ENCODE results near the gene AFAP1L2.

AFAP1L2 gene

DNA sequence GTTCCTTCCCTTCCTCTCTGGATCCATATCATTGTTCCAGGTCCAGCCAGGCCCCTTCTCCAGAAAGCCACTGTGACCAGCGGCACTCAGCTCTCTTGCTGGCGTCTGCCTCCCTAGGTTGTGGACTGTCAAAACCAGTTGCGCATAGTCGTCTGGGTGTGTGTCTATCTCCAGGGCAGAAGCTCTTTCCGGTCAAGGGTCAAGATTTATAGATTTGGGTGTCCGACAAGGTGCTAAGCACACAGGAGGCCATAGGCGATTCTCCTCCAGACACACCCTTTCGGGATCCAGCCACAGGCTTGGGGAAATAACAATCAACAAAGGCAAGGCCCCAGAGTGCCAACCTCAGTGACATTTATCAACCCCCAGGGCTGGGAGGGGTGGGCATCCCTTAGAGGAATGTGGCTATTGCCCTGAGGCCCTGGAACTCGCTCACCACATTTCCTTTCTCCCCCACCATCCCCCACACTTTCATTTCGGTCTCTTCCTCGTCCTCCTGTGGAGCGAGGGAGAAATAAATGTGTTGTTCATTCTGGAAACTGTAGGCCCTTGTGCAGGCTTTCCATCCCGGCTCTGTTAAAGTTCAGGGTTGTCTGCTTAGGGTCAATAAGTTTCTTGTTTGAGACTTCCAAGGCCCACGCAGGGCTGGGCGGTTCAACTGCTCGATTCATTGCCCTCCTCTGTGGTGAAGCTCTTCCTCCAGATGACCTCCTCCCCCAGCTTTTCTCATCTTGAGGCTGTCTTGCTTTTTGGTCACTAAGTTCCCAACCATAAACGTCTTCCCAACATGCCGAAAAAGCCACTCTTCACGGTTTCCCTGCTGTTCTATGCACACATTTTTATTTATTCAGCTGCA lies 57.9 kb downstream of the AFAP1L2 start:
- TF ChIP-seq, protein P1, sequence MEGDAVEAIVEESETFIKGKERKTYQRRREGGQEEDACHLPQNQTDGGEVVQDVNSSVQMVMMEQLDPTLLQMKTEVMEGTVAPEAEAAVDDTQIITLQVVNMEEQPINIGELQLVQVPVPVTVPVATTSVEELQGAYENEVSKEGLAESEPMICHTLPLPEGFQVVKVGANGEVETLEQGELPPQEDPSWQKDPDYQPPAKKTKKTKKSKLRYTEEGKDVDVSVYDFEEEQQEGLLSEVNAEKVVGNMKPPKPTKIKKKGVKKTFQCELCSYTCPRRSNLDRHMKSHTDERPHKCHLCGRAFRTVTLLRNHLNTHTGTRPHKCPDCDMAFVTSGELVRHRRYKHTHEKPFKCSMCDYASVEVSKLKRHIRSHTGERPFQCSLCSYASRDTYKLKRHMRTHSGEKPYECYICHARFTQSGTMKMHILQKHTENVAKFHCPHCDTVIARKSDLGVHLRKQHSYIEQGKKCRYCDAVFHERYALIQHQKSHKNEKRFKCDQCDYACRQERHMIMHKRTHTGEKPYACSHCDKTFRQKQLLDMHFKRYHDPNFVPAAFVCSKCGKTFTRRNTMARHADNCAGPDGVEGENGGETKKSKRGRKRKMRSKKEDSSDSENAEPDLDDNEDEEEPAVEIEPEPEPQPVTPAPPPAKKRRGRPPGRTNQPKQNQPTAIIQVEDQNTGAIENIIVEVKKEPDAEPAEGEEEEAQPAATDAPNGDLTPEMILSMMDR (IDR thresholded peaks at IDR 0.05; ENCODE audit: low read depth, low read length, missing control alignments) = no peak
- DNase-seq (ENCODE audit: low read depth) = no peak
- H3K4me3 ChIP-seq (ENCODE audit: low read depth, low read length) = no peak overlapping the region
- in situ Hi-C loops (cut with HindIII; ENCODE audit: low sequenced_read_pairs) = no loop called here

DNA sequence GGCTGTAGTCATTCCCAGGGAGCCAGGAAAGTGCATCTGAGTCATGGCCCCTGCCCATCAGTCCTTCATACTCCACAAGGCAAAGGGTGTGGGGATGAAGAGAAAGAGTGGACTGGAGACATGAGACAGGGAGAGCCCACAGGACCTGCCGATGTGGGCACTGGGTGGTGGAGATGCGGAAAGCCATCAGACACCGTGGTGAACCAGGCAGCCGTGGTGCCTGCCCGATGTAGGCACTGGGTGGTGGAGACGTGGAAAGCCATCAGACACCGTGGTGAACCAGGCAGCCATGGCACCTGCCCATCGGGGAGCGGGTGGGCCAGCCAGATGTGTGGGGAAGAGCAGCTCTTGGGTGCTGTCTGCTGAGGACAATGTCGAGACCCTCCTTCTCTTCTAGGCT lies 58.6 kb downstream of the AFAP1L2 start:
- DNase-seq (ENCODE audit: low read depth) = no peak
- H3K4me3 ChIP-seq (ENCODE audit: low read depth, low read length) = no peak overlapping the region
- TF ChIP-seq, protein P1 (IDR thresholded peaks at IDR 0.05; ENCODE audit: low read depth, low read length, missing control alignments) = no peak
- in situ Hi-C loops (cut with HindIII; ENCODE audit: low sequenced_read_pairs) = no loop called here

DNA sequence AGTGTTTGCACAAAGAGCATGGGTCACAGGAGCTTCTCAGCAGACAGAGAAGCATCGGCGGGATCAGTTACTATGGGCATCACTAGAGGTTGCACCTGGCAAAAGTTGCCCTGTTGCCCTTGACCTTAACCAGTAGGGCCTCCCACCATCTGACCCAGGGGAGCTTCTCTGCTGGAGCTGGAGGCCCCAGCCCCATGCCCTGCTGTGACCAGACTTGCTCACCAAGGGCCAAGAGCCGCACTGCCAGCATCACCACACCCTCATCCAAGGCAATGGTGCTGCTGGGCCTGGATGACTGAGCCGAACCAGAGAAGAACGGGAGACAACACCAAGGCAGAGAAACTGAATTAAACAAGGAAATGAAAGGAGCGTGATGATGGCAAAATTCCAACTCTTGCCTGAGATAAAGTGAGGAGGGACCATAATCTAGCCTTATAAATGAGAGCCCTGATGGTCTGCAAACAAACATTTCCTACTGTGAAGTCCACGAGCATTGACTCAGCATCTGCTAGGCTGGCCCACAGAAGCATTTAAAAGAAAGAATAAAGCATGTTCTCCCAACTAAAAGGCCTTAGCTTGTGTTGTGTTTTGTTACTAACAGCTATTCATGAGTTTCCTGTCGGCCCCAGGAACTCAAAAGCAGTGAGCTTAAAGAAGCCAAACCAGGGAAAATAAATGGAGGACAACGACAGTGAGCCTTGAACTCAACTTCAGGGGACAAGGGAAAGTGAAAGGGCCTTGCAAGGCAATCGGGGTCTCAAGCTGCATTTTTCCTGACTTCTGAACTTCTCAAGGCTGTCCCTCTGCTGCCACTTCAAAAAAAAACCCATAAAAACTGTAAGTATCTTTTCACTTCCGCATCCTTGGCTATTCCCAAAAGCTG lies 60.4 kb downstream of the AFAP1L2 start:
- in situ Hi-C loops (cut with HindIII; ENCODE audit: low sequenced_read_pairs) = no loop called here
- no peak overlapping the region for H3K4me3 ChIP-seq (ENCODE audit: low read depth, low read length)
- DNase-seq (ENCODE audit: low read depth) = no peak
- TF ChIP-seq, protein P1 (IDR thresholded peaks at IDR 0.05; ENCODE audit: low read depth, low read length, missing control alignments) = no peak

DNA sequence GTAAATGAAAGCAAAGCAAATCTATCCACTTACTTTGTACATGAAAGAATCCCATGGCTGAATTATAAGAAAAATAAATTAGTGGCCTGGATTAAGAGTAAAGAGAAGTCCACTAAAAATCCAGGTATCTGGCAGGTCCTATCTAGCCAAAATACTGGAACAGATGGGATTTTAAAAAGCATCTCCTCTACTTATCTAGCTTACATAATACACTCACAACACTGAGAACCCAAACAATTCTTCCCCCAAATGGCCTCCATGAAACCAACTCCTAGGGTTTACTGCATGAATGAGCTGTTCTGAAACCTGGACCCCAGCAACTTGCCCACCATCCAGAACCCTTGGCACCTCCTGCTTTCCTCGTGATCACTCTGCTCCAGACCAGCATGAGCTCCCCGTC lies 61.3 kb downstream of the AFAP1L2 start:
- TF ChIP-seq, protein P1 (IDR thresholded peaks at IDR 0.05; ENCODE audit: low read depth, low read length, missing control alignments) = no peak
- DNase-seq (ENCODE audit: low read depth) = no peak
- in situ Hi-C loops (cut with HindIII; ENCODE audit: low sequenced_read_pairs) = no loop called here
- H3K4me3 ChIP-seq (ENCODE audit: low read depth, low read length) = no peak overlapping the region

DNA sequence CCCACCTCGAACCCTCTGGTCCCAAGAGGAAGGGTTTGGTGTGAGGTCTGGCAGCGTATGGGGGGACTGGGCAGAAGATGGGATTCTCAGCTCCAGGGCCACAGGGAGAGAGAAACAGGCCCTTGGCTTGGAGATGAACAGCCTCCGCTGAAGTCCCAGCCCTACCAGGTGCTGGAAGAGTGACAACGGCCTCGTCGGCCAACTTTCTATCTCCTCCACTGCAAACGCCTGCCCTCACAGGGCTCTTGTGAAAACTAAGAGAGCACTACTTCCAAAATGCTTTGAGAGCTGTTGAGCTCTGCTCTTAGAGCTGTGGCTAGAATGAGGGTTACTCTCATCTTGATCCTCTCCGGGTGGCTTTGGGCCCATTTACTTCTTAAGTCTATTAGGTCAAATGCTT lies 63.5 kb downstream of the AFAP1L2 start:
- H3K4me3 ChIP-seq (ENCODE audit: low read depth, low read length) = no peak overlapping the region
- in situ Hi-C loops (cut with HindIII; ENCODE audit: low sequenced_read_pairs) = no loop called here
- DNase-seq (ENCODE audit: low read depth) = no peak
- TF ChIP-seq, protein P1 (IDR thresholded peaks at IDR 0.05; ENCODE audit: low read depth, low read length, missing control alignments) = no peak

DNA sequence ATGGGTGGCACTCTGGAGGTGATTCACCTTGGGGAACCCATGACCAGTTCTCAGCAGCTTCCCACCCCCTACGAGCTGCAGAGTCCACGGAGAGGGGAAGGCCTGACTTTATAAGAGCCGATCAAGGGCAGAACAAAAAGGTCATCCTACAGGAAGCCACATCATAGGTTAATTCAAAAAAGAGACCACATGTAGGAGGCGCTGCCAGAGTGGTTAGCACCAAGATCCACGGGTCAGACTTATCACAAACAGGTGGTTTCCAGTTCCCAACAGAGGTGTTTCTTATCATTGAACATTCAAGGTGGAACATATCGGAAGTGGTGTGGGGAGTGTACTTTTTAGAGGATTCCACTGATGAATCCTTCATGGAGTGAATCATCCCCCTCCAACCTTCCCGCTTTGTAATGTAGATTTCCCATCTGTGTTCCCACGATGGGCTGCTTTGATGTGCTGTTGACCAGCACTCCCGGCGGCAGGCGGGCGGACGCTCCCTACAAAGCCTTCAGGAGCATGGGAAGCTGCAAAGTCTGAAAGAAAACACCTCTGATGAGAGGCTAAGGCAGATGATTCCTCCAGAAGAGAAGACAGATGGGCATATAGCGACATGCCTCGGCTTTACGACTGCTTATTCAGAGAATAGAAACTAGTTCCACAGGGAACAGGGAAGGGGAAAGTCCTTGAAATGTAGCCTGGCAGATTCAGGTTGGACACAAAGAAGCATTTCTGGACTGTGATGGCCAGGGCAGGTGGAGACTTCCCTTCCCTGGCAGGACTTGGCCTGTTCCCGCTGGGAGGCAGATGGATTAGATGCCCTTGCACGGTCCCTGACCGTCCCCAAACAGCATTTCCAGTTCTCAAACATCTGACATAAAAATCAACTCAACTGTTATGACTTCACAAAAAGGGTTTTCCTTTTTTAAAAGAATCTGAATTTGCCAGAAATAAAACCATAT lies 66.5 kb downstream of the AFAP1L2 start:
- in situ Hi-C loops (cut with HindIII; ENCODE audit: low sequenced_read_pairs) = no loop called here
- DNase-seq (ENCODE audit: low read depth) = no peak
- TF ChIP-seq, protein P1 (IDR thresholded peaks at IDR 0.05; ENCODE audit: low read depth, low read length, missing control alignments) = no peak
- no peak overlapping the region for H3K4me3 ChIP-seq (ENCODE audit: low read depth, low read length)
